GDM1 (cell line): ENCODE data around the gene PCDHA4.

Source experiments
- DNase-seq: peaks from one replicate; lab custom pipeline; 2025; lab: John Stamatoyannopoulos, UW

The PCDHA4 gene

GRCh38 chr5:140855772-140856674 lies 49.2 kb downstream of the PCDHA4 start, which contains the start of gene PCDHA10:
TSS of gene PCDHA10 (plus strand) at chr5:140855897. CDS start at chr5:140856049, 152 bp downstream.
- DNase-seq: no peak

- DNase-seq: no peak
These were observed 50.5 kb downstream of the PCDHA4 start for GRCh38 chr5:140857177-140857986.

GRCh38 chr5:140857987-140858240 lies 51.0 kb downstream of the PCDHA4 start:
- DNase-seq: no peak

- DNase-seq: no peak
These were observed 55.8 kb downstream of the PCDHA4 start for GRCh38 chr5:140862441-140863295.
